Fibroblast of lung (primary cell): ENCODE data around the gene NUDT4B.
"Not testable (repeated sequence)": the region's sequence is repeated elsewhere in the genome, so short reads cannot be mapped to it uniquely, and the experiment has no call there.

Experiments
- EZH2 ChIP-seq: IDR thresholded peaks from 2 replicates; pipeline ENCODE4 v1.5.1; 2012; ENCODE audit warnings: low read length, control low read depth, mild to moderate bottlenecking; ENCODE audit errors: missing control alignments
- TF ChIP-seq, protein P1 (sequence below), 2 donors: IDR thresholded peaks in 1 of 2; conservative IDR thresholded peaks in 1 of 2; 1 replicate in 1 of 2; 2 replicates in 1 of 2; pipeline ENCODE4 v1.5.1; 2011 to 2012; ENCODE audit warnings: low read length in 2 of 2, control low read depth in 1 of 2, inconsistent platforms in 1 of 2, low read depth in 1 of 2, mild to moderate bottlenecking in 1 of 2

DNA sequence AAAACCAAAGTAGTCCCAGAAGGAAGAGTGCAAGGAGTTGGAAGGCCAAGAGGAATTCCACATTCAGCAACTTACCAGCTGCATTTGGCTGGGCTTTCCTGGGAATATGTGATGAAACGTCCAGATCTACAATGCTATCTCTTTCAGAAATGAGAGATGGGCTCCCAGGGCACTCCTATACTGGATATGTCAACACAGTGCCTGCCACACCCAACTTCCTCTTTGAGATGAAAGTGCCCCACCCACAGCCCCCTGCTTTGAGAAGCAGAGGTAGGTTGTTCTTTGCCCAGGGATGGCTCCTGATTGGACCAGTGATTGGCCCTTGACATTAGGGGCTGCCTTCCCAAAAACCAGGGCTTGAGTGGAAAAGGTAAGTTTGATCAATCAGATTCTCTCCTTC is 36.2 kb upstream of the NUDT4B start:
- TF ChIP-seq, protein P1, sequence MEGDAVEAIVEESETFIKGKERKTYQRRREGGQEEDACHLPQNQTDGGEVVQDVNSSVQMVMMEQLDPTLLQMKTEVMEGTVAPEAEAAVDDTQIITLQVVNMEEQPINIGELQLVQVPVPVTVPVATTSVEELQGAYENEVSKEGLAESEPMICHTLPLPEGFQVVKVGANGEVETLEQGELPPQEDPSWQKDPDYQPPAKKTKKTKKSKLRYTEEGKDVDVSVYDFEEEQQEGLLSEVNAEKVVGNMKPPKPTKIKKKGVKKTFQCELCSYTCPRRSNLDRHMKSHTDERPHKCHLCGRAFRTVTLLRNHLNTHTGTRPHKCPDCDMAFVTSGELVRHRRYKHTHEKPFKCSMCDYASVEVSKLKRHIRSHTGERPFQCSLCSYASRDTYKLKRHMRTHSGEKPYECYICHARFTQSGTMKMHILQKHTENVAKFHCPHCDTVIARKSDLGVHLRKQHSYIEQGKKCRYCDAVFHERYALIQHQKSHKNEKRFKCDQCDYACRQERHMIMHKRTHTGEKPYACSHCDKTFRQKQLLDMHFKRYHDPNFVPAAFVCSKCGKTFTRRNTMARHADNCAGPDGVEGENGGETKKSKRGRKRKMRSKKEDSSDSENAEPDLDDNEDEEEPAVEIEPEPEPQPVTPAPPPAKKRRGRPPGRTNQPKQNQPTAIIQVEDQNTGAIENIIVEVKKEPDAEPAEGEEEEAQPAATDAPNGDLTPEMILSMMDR (conservative IDR thresholded peaks at IDR 0.05 in 1 of 2, IDR thresholded peaks at IDR 0.05 in 1 of 2; ENCODE audit: low read depth in 1 of 2, low read length in 2 of 2): not testable (repeated sequence)
- TF ChIP-seq EZH2: not testable (repeated sequence)
